K562 (cell line): ENCODE data around the gene MPRIP. TPM values are rescaled to one million over a fixed set of nuclear protein-coding genes. Genes with fewer than 3 reads are reported as not detected.

Experiments
- CBX1 ChIP-seq: sonication (generic); IDR thresholded peaks from 2 replicates; pipeline ENCODE4 v1.6.1; 2016; ENCODE audit warnings: antibody characterized with exemption, low read depth, mild to moderate bottlenecking
- CBX2 ChIP-seq: fragments of 200-600 bp; sonication (generic); IDR thresholded peaks from one replicate; pipeline ENCODE4 v1.6.1; 2012; ENCODE audit warnings: mild to moderate bottlenecking, low read length, inconsistent platforms; ENCODE audit not compliant: insufficient read depth, poor library complexity, severe bottlenecking
- COPS2 ChIP-seq: fragments of 450-650 bp; conservative IDR thresholded peaks from 2 replicates; pipeline ENCODE4 v1.6.1; 2016; ENCODE audit warnings: mild to moderate bottlenecking, moderate library complexity
- CREBBP ChIP-seq: IDR thresholded peaks from one replicate; pipeline ENCODE4 v1.6.1; 2012; ENCODE audit warnings: low read depth, mild to moderate bottlenecking, control low read depth, inconsistent platforms, low read length
- DDX20 ChIP-seq: fragments of 450-650 bp; IDR thresholded peaks from 2 replicates; pipeline ENCODE4 v1.6.1; 2016; ENCODE audit warnings: missing genetic modification characterization, low read depth, mild to moderate bottlenecking, missing compliant biosample characterization, moderate library complexity
- FOXK2 ChIP-seq, 2 experiments: fragments of 450-650 bp; IDR thresholded peaks in 1 of 2; conservative IDR thresholded peaks in 1 of 2; 2 replicates each; pipeline ENCODE4 v1.6.1; 2016; ENCODE audit warnings: low read depth in 2 of 2, mild to moderate bottlenecking in 1 of 2
- GTF2A2 ChIP-seq: IDR thresholded peaks from 2 replicates; pipeline ENCODE4 v1.6.1; 2016; ENCODE audit warnings: mild to moderate bottlenecking, missing genetic modification characterization, missing compliant biosample characterization
- HNRNPUL1 ChIP-seq: fragments of 200-400 bp; formaldehyde crosslinking; IDR thresholded peaks from 2 replicates; pipeline ENCODE4 v1.6.1; 2017; ENCODE audit warnings: low read length
- NR0B1 ChIP-seq: fragments of 450-650 bp; IDR thresholded peaks from one replicate; pipeline ENCODE4 v1.6.1; 2018; ENCODE audit warnings: mild to moderate bottlenecking, moderate library complexity; ENCODE audit not compliant: partially characterized antibody
- POLR2A ChIP-seq: fragments of 450-650 bp; conservative IDR thresholded peaks from 2 replicates; pipeline ENCODE4 v1.6.1; 2016
- RBM15 ChIP-seq: fragments of 200-400 bp; formaldehyde crosslinking; IDR thresholded peaks from 2 replicates; pipeline ENCODE4 v1.6.1; 2018; ENCODE audit warnings: mild to moderate bottlenecking, low read length, moderate library complexity; ENCODE audit not compliant: insufficient read depth
- SMARCA4 ChIP-seq: fragments of 450-650 bp; IDR thresholded peaks from 2 replicates; pipeline ENCODE4 v1.6.1; 2016
- ZBTB12 ChIP-seq: fragments of 250-450 bp; sonication (Bioruptor Pico); IDR thresholded peaks from 2 replicates; pipeline ENCODE4 v1.4.0; 2020
- ZBTB17 ChIP-seq: fragments of 450-650 bp; formaldehyde crosslinking; IDR thresholded peaks from 2 replicates; pipeline ENCODE4 v1.4.0; 2020; ENCODE audit warnings: mild to moderate bottlenecking
- polyA plus RNA-seq, 8 experiments: library from polyadenylated mRNA; depleted of rRNA in 4 of 8; stranded (reverse) in 5 of 8; unstranded in 3 of 8; fragments of >200 nt; fragmentation: Nextera tagmentation in 2 of 8; fragmentation: Illumina TruSeq in 1 of 8; extraction: Ambion mirVana in 2 of 8; extraction: Trizol in 1 of 8; gene quantifications; 2 replicates each; pipeline versions ENCODE4 v1.2.1 to v1.2.3, GENCODE V29; 2011 to 2014; ENCODE audit warnings: inconsistent platforms in 1 of 8, missing spikeins in 1 of 8
- total RNA-seq, 7 experiments: library from RNA; depleted of rRNA in 6 of 7; stranded (reverse); fragments of >200 nt in 6 of 7; fragmentation: Illumina TruSeq in 2 of 7; extraction: Trizol in 2 of 7; gene quantifications; 2 replicates each; pipeline versions ENCODE4 v1.2.1 to v1.2.3, GENCODE V29; 2011 to 2021; ENCODE audit warnings: low replicate concordance in 1 of 7
- TF ChIP-seq, protein P1 (sequence below): fragments of 200-800 bp; sonication (Bioruptor generic); IDR thresholded peaks from 2 replicates; pipeline ENCODE4 v1.6.1; 2016; ENCODE audit warnings: missing genetic modification characterization, missing compliant biosample characterization
- TF ChIP-seq, protein P2 (sequence below): sonication (generic); formaldehyde crosslinking; IDR thresholded peaks from 2 replicates; pipeline ENCODE4 v1.8.0; 2022; ENCODE audit warnings: mild to moderate bottlenecking, missing genetic modification reagents

Gene MPRIP
- total and polyA plus RNA-seq, 9 of the 15 experiments (the other 6 are each of a cell fraction or from before 2014, with no cell fraction given), result 10.0 to 72.6 (median 30.1) TPM

DNA sequence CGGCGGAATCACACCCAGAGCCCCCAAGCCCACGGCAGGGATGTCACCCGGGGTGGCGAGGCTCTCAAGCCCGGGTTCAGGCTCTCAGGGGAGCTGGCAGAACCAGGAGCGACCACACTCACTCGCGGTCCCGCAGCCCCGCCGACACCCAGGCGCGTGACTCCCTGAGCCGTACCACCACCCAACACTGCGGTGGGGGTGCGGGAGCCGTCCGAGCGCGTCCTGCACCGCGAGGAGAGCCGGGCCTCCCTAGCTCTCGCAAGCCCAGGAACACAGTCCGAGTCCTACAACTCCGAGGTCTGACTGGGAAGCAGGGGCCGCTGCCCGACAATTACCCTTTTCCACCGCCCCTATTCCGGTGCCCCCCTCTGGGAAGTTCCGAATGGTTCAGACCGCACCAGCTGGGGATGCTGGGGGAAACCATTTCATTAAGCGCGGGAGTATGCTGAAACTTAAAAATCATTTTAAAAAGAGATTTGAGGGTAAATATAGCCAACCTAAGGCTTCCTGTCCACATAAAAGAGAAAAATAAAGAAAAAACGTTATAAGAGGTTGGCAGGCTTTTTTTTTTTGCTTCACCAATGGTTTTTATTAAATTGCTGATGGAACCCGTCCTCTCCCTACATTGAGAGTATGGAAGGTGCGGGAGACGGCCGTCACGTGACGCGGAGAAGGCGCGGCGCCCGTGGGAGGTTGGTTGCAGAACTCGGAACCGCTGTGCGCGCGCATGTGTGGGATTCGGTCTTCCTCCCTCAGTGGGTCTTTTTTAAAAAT is 195.0 kb downstream of the MPRIP start, which contains the start of gene FLCN (continued):
- TF ChIP-seq GTF2A2 (tag), result no peak
- TF ChIP-seq HNRNPUL1, result no peak
- no peak for TF ChIP-seq COPS2
- TF ChIP-seq CBX1, result no peak
- no peak for TF ChIP-seq RBM15
- no peak for TF ChIP-seq CREBBP
- TF ChIP-seq, protein P1, sequence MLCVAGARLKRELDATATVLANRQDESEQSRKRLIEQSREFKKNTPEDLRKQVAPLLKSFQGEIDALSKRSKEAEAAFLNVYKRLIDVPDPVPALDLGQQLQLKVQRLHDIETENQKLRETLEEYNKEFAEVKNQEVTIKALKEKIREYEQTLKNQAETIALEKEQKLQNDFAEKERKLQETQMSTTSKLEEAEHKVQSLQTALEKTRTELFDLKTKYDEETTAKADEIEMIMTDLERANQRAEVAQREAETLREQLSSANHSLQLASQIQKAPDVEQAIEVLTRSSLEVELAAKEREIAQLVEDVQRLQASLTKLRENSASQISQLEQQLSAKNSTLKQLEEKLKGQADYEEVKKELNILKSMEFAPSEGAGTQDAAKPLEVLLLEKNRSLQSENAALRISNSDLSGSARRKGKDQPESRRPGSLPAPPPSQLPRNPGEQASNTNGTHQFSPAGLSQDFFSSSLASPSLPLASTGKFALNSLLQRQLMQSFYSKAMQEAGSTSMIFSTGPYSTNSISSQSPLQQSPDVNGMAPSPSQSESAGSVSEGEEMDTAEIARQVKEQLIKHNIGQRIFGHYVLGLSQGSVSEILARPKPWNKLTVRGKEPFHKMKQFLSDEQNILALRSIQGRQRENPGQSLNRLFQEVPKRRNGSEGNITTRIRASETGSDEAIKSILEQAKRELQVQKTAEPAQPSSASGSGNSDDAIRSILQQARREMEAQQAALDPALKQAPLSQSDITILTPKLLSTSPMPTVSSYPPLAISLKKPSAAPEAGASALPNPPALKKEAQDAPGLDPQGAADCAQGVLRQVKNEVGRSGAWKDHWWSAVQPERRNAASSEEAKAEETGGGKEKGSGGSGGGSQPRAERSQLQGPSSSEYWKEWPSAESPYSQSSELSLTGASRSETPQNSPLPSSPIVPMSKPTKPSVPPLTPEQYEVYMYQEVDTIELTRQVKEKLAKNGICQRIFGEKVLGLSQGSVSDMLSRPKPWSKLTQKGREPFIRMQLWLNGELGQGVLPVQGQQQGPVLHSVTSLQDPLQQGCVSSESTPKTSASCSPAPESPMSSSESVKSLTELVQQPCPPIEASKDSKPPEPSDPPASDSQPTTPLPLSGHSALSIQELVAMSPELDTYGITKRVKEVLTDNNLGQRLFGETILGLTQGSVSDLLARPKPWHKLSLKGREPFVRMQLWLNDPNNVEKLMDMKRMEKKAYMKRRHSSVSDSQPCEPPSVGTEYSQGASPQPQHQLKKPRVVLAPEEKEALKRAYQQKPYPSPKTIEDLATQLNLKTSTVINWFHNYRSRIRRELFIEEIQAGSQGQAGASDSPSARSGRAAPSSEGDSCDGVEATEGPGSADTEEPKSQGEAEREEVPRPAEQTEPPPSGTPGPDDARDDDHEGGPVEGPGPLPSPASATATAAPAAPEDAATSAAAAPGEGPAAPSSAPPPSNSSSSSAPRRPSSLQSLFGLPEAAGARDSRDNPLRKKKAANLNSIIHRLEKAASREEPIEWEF (CRISPR knock-in tag), result no peak
- TF ChIP-seq NR0B1, result no peak
- TF ChIP-seq ZBTB12, result no peak
- no peak for TF ChIP-seq DDX20 (tag)
- 0 out of 2 replicates have a peak, but pooled peaks have one; percentile 19 for TF ChIP-seq SMARCA4
- TF ChIP-seq CBX2, result no peak
- peak; percentile 67 for TF ChIP-seq POLR2A
- no peak for TF ChIP-seq ZBTB17 (CRISPR knock-in tag)
- TF ChIP-seq, protein P2, sequence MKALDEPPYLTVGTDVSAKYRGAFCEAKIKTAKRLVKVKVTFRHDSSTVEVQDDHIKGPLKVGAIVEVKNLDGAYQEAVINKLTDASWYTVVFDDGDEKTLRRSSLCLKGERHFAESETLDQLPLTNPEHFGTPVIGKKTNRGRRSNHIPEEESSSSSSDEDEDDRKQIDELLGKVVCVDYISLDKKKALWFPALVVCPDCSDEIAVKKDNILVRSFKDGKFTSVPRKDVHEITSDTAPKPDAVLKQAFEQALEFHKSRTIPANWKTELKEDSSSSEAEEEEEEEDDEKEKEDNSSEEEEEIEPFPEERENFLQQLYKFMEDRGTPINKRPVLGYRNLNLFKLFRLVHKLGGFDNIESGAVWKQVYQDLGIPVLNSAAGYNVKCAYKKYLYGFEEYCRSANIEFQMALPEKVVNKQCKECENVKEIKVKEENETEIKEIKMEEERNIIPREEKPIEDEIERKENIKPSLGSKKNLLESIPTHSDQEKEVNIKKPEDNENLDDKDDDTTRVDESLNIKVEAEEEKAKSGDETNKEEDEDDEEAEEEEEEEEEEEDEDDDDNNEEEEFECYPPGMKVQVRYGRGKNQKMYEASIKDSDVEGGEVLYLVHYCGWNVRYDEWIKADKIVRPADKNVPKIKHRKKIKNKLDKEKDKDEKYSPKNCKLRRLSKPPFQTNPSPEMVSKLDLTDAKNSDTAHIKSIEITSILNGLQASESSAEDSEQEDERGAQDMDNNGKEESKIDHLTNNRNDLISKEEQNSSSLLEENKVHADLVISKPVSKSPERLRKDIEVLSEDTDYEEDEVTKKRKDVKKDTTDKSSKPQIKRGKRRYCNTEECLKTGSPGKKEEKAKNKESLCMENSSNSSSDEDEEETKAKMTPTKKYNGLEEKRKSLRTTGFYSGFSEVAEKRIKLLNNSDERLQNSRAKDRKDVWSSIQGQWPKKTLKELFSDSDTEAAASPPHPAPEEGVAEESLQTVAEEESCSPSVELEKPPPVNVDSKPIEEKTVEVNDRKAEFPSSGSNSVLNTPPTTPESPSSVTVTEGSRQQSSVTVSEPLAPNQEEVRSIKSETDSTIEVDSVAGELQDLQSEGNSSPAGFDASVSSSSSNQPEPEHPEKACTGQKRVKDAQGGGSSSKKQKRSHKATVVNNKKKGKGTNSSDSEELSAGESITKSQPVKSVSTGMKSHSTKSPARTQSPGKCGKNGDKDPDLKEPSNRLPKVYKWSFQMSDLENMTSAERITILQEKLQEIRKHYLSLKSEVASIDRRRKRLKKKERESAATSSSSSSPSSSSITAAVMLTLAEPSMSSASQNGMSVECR (CRISPR knock-in tag), result no peak
- TF ChIP-seq FOXK2 (conservative IDR thresholded peaks at IDR 0.05 in 1 of 2, IDR thresholded peaks at IDR 0.05 in 1 of 2; ENCODE audit: low read depth in 2 of 2), result peak in 1 of 2 experiments; percentile 100; a peak in 2 of 4 replicates
